ENCODE results near the gene ZBTB43. TPM values are rescaled to one million over a fixed set of nuclear protein-coding genes. Genes with fewer than 3 reads are reported as not detected.

ZBTB43 gene
- total and polyA plus RNA-seq, 10 of the 15 experiments (the other 5 are each of a cell fraction or from before 2014, with no cell fraction given), result 2.4 to 19.3 (median 8.7) TPM

GRCh38 chr9:126783949-126784348, 20.9 kb upstream of the ZBTB43 start:
- Histone ChIP-seq H3K9me3 (replicated peaks; ENCODE audit: control insufficient read depth, insufficient read depth, low read length) (no peaks in the 10 kb centered on the region), H3K79me2 (ENCODE audit: control insufficient read depth, insufficient read depth, low read length) (no peaks in the 10 kb centered on the region), H2AFZ (ENCODE audit: control insufficient read depth, low read depth, low read length) (no peak overlapping the region), H3K4me2 (ENCODE audit: control insufficient read depth, insufficient read depth) (no peak overlapping the region), H3K4me1 (ENCODE audit: control insufficient read depth, insufficient read depth, low read length) (no peaks in the 10 kb centered on the region), H3K27me3 (replicated peaks in 1 of 2; ENCODE audit: control insufficient read depth in 2 of 2, insufficient read depth in 2 of 2, low read length in 1 of 2) (no peaks in the 10 kb centered on the region; a peak in 1 of 4 replicates), H3K36me3 (ENCODE audit: control insufficient read depth in 2 of 2, insufficient read depth in 2 of 2, low read length in 1 of 2) (no peaks in the 10 kb centered on the region), H3K4me3 (no peak overlapping the region), H4K20me1 (ENCODE audit: control insufficient read depth, insufficient read depth) (no peaks in the 10 kb centered on the region), H3K27ac (ENCODE audit: control insufficient read depth, insufficient read depth) (no peak overlapping the region), H3K9ac (ENCODE audit: control insufficient read depth, insufficient read depth, low read length) (no peak overlapping the region)
- 0% methylated on average over 1 of the region's 1 CpG for WGBS (ENCODE audit: insufficient coverage, insufficient replicate concordance, low lambda C conversion rate, missing lambda C conversion rate)
- ChIA-PET CTCF (interaction anchor here (0.6 to 12.2 kb wide), 3 partner anchors 10 to 174 kb away, joined by 3 to 445 read pairs (median 3); no protein-coding TSS in a partner anchor), RAD21 (ENCODE audit: unreplicated experiment) (interaction anchor here (7.7 kb wide), 1 partner anchor 77 kb away, joined by 150 read pairs; no protein-coding TSS in a partner anchor), POLR2A (no interaction called here), SMC1A (ENCODE audit: uncharacterized antibody, unreplicated experiment) (interaction anchor here (1.6 to 8.2 kb wide), 2 partner anchors 18 to 80 kb away, joined by 4 to 111 read pairs; no protein-coding TSS in a partner anchor)
- intact Hi-C loops (cut with micrococcal nuclease; ENCODE audit: unreplicated experiment), result loop anchor here (5.0 kb wide), 1 partner anchor 172 kb away; the partner anchor contains the start of gene LMX1B
- TF ChIP-seq LARP7 (IDR thresholded peaks at IDR 0.05), result no peak
- no peak for TF ChIP-seq CREM (IDR thresholded peaks at IDR 0.05; ENCODE audit: low read depth)
- TF ChIP-seq FOS (IDR thresholded peaks at IDR 0.05; ENCODE audit: borderline replicate concordance, extremely low read depth, insufficient read length), result no peak
- TF ChIP-seq USF2 (IDR thresholded peaks at IDR 0.05; ENCODE audit: borderline replicate concordance, low read depth, low read length), result no peak
- TF ChIP-seq NR2C1 (IDR thresholded peaks at IDR 0.05), result no peak
- no peak for TF ChIP-seq POU2F2 (IDR thresholded peaks at IDR 0.05; ENCODE audit: borderline replicate concordance, low read depth, low read length)
- in situ Hi-C loops (cut with MboI), result loop anchor here (5.0 kb wide), 2 partner anchors 77 to 177 kb away; no protein-coding TSS in a partner anchor
- BruUV-seq (replicated peaks), result no TSS peak
- ATAC-seq, result no peak
- no peak for DNase-seq (ENCODE audit: low read depth, low spot score)
- FAIRE-seq, result no peak
